GM19099 (cell line): ENCODE measurements around the gene BCL11A.

ENCODE experiments used
- POLR2A ChIP-seq: IDR thresholded peaks from 3 replicates; pipeline ENCODE4 v1.6.1; 2011; ENCODE audit warnings: low read depth; ENCODE audit not compliant: insufficient read length; ENCODE audit errors: extremely low read depth

Gene BCL11A

GRCh38 chr2:60405271-60405919, 148.1 kb downstream of the BCL11A start:
- no peak for TF ChIP-seq POLR2A
